MCF 10A (cell line): ENCODE results near the gene CCL11. TPM values are rescaled to one million over a fixed set of nuclear protein-coding genes. Genes with fewer than 3 reads are reported as not detected.

Experiments
- Bru-seq: library from RNA; stranded (reverse); fragments of 400-500 nt; gene quantifications from one replicate; lab custom pipeline; 2021; lab: Mats Ljungman, UMichigan
- BruChase-seq, 2 experiments: library from RNA; stranded (reverse); fragments of 400-500 nt; gene quantifications; one replicate each; lab custom pipeline; 2021; lab: Mats Ljungman, UMichigan
- BruUV-seq: library from RNA; stranded (reverse); fragments of 400-500 nt; replicated peaks from 2 replicates; lab custom pipeline; 2021; lab: Mats Ljungman, UMichigan
- CTCF ChIA-PET: fragments of 300-600 bp; sonication (Branson Sonifier 250); formaldehyde crosslinking; extraction: SDS; loops from one replicate; lab custom pipeline; 2021; ENCODE audit warnings: antibody characterized with exemption, inconsistent platforms; lab: Yijun Ruan, JAX
- POLR2A ChIA-PET: fragments of 300-600, 350-650 bp; sonication (Branson Sonifier 250); formaldehyde crosslinking; extraction: SDS; loops from one replicate; lab custom pipeline; 2020; ENCODE audit warnings: antibody characterized with exemption, inconsistent platforms; lab: Yijun Ruan, JAX
- DNase-seq: peaks from one replicate; pipeline ENCODE4 v3.0.0-alpha.2; 2018; ENCODE audit not compliant: unreplicated experiment
- H3K27ac Mint-ChIP-seq: one replicate; pipeline ENCODE4 v1.8.0; 2022; ENCODE audit warnings: mild to moderate bottlenecking, low read depth, mixed read lengths; ENCODE audit not compliant: unreplicated experiment
- H3K27me3 Mint-ChIP-seq: one replicate; pipeline ENCODE4 v1.8.0; 2022; ENCODE audit warnings: mixed read lengths; ENCODE audit not compliant: insufficient read depth, unreplicated experiment
- H3K36me3 Mint-ChIP-seq: one replicate; pipeline ENCODE4 v1.8.0; 2022; ENCODE audit warnings: mild to moderate bottlenecking, moderate library complexity, mixed read lengths; ENCODE audit not compliant: insufficient read depth, unreplicated experiment
- H3K4me1 Mint-ChIP-seq: one replicate; pipeline ENCODE4 v1.8.0; 2022; ENCODE audit warnings: mixed read lengths; ENCODE audit not compliant: insufficient read depth, unreplicated experiment
- H3K4me3 Mint-ChIP-seq: one replicate; pipeline ENCODE4 v1.8.0; 2022; ENCODE audit warnings: mild to moderate bottlenecking, moderate library complexity, mixed read lengths; ENCODE audit not compliant: unreplicated experiment
- H3K9me3 Mint-ChIP-seq: one replicate; pipeline ENCODE4 v1.8.0; 2022; ENCODE audit warnings: mixed read lengths; ENCODE audit not compliant: unreplicated experiment
- CTCF ChIP-seq: fragments of 200-600 bp; IDR thresholded peaks from one replicate; pipeline ENCODE4 v1.8.0; 2022; ENCODE audit warnings: antibody characterized with exemption, mild to moderate bottlenecking; ENCODE audit not compliant: unreplicated experiment
- intact Hi-C: fragments of 100-400 bp; cut with micrococcal nuclease; formaldehyde crosslinking; loops from 2 replicates; pipeline ENCODE4 v1.14.1; 2022
- long read RNA-seq: library from polyadenylated mRNA; stranded (forward); transcript quantifications from one replicate; pipeline ENCODE4 v2.0.0, GENCODE V29; 2022
- total RNA-seq: library from RNA; stranded (reverse); gene quantifications from 2 replicates; pipeline ENCODE4 v1.2.3, GENCODE V29; 2022

Gene CCL11
- not detected in 2 replicates for total RNA-seq
- not detected for Bru-seq, nascent RNA
- not detected for BruChase-seq, experiment 1, labeled RNA remaining after a 6-hour chase
- BruChase-seq, experiment 2, labeled RNA remaining after a 2-hour chase, result not detected
- long read RNA-seq, result 0 reads

- peaks cover 41% of the 10 kb centered on the region for H3K27me3 Mint-ChIP-seq
- POLR2A ChIA-PET, result no interaction called here
- CTCF ChIA-PET, result no interaction called here
- TF ChIP-seq CTCF, result no peak
- H3K36me3 Mint-ChIP-seq, result no peaks in the 10 kb centered on the region
- BruUV-seq, result no TSS peak
- intact Hi-C loops, result no loop called here
- H3K27ac Mint-ChIP-seq, result no peak within 1 kb of the TSS
- H3K9me3 Mint-ChIP-seq, result no peaks in the 10 kb centered on the region
- H3K4me3 Mint-ChIP-seq, result no peak within 1 kb of the TSS
- DNase-seq, result no peak
- no peaks in the 10 kb centered on the region for H3K4me1 Mint-ChIP-seq
These were observed at the start of gene CCL11 for GRCh38 chr17:34285286-34285792. Gene CCL11, plus strand, starts transcription at chr17:34285742. Its CDS starts 67 bp downstream, at chr17:34285809.

- no peak overlapping the region for H3K4me3 Mint-ChIP-seq
- TF ChIP-seq CTCF, result no peak
- H3K27me3 Mint-ChIP-seq, result no peaks in the 10 kb centered on the region
- no TSS peak for BruUV-seq
- H3K4me1 Mint-ChIP-seq, result no peaks in the 10 kb centered on the region
- ChIA-PET CTCF (interaction anchor here (3.7 kb wide), 1 partner anchor 36 kb away, joined by 11 read pairs; no protein-coding TSS in a partner anchor), POLR2A (interaction anchor here (0.9 kb wide), 1 partner anchor 16 kb away, joined by 3 read pairs; no protein-coding TSS in a partner anchor)
- intact Hi-C loops, result no loop called here
- H3K36me3 Mint-ChIP-seq, result no peaks in the 10 kb centered on the region
- no peak overlapping the region for H3K27ac Mint-ChIP-seq
- H3K9me3 Mint-ChIP-seq, result no peaks in the 10 kb centered on the region
- no peak for DNase-seq
These were observed 49.2 kb upstream of the CCL11 start for GRCh38 chr17:34236281-34236892.

- no peak for DNase-seq
- CTCF ChIA-PET, result interaction anchor here (0.5 to 3.7 kb wide), 5 partner anchors 33 to 978 kb away, joined by 3 to 11 read pairs (median 3); no protein-coding TSS in a partner anchor
- BruUV-seq, result no TSS peak
These were observed 48.1 kb upstream of the CCL11 start for GRCh38 chr17:34237458-34237857.

More at GRCh38 chr17:34237458-34237857, 48.1 kb upstream of the CCL11 start:
- no peaks in the 10 kb centered on the region for H3K4me1 Mint-ChIP-seq
- H3K27me3 Mint-ChIP-seq, result no peaks in the 10 kb centered on the region
- H3K9me3 Mint-ChIP-seq, result no peaks in the 10 kb centered on the region
- H3K36me3 Mint-ChIP-seq, result no peaks in the 10 kb centered on the region
- no peak overlapping the region for H3K27ac Mint-ChIP-seq
- POLR2A ChIA-PET, result no interaction called here
- no peak overlapping the region for H3K4me3 Mint-ChIP-seq
- intact Hi-C loops, result no loop called here
- TF ChIP-seq CTCF, result no peak
